IPS-20b (cell line): ENCODE data around the gene BZW2.

Source experiments
- H3K27ac ChIP-seq: one replicate; pipeline ENCODE4 v1.5.1; 2013; ENCODE audit warnings: low read length
- H3K27me3 ChIP-seq: 2 replicates; pipeline ENCODE4 v1.6.1; 2013; ENCODE audit warnings: mild to moderate bottlenecking, low read length, inconsistent platforms; ENCODE audit not compliant: insufficient read depth
- H3K36me3 ChIP-seq: 2 replicates; pipeline ENCODE4 v1.6.1; 2013; ENCODE audit warnings: low read depth, mild to moderate bottlenecking, inconsistent platforms, low read length, moderate library complexity; ENCODE audit not compliant: insufficient read depth
- H3K4me1 ChIP-seq: 2 replicates; pipeline ENCODE4 v1.6.1; 2013; ENCODE audit warnings: mild to moderate bottlenecking, control low read depth, inconsistent platforms, low read length, moderate library complexity; ENCODE audit not compliant: insufficient read depth
- H3K4me3 ChIP-seq: 2 replicates; pipeline ENCODE4 v1.5.1; 2013; ENCODE audit warnings: mild to moderate bottlenecking, low read length, inconsistent platforms
- H3K9ac ChIP-seq: 2 replicates; pipeline ENCODE4 v1.6.1; 2013; ENCODE audit warnings: low read depth, mild to moderate bottlenecking, inconsistent platforms, low read length, moderate library complexity
- H3K9me3 ChIP-seq: 2 replicates; pipeline ENCODE4 v1.6.1; 2013; ENCODE audit warnings: mild to moderate bottlenecking, low read depth, low read length, inconsistent platforms; ENCODE audit not compliant: insufficient read depth

Gene BZW2

GRCh38 chr7:16742547-16742946 is 96.6 kb downstream of the BZW2 start:
- no peaks in the 10 kb centered on the region for H3K9me3 ChIP-seq
- no peak overlapping the region for H3K4me3 ChIP-seq
- peaks cover 18% of the 10 kb centered on the region; the same call in 1 of the 2 replicates for H3K4me1 ChIP-seq
- no peak overlapping the region for H3K27ac ChIP-seq
- no peaks in the 10 kb centered on the region for H3K36me3 ChIP-seq
- no peak overlapping the region for H3K9ac ChIP-seq
- no peaks in the 10 kb centered on the region for H3K27me3 ChIP-seq

- Histone ChIP-seq H3K36me3 (no peaks in the 10 kb centered on the region), H3K9ac (no peak overlapping the region), H3K4me1 (peaks cover 18% of the 10 kb centered on the region; the same call in 1 of the 2 replicates), H3K9me3 (no peaks in the 10 kb centered on the region), H3K4me3 (no peak overlapping the region), H3K27me3 (no peaks in the 10 kb centered on the region), H3K27ac (no peak overlapping the region)
Observed at GRCh38 chr7:16743236-16743635, 97.3 kb downstream of the BZW2 start.

- Histone ChIP-seq H3K36me3 (no peaks in the 10 kb centered on the region), H3K4me1 (peaks cover 18% of the 10 kb centered on the region; the same call in 1 of the 2 replicates), H3K27ac (no peak overlapping the region), H3K9me3 (no peaks in the 10 kb centered on the region), H3K9ac (no peak overlapping the region), H3K27me3 (no peaks in the 10 kb centered on the region), H3K4me3 (no peak overlapping the region)
Observed at GRCh38 chr7:16744518-16745250, 98.7 kb downstream of the BZW2 start.

GRCh38 chr7:16745645-16746044 is 99.7 kb downstream of the BZW2 start:
- no peaks in the 10 kb centered on the region for H3K27me3 ChIP-seq
- peaks cover 18% of the 10 kb centered on the region; the same call in 1 of the 2 replicates for H3K4me1 ChIP-seq
- no peaks in the 10 kb centered on the region for H3K9me3 ChIP-seq
- no peak overlapping the region for H3K27ac ChIP-seq
- 0 out of 2 replicates have a peak overlapping the region, but pooled peaks have one; percentile 17 for H3K4me3 ChIP-seq
- H3K9ac ChIP-seq: no peak overlapping the region
- H3K36me3 ChIP-seq: no peaks in the 10 kb centered on the region

- Histone ChIP-seq H3K9ac (no peak overlapping the region), H3K27me3 (no peaks in the 10 kb centered on the region), H3K27ac (no peak overlapping the region), H3K9me3 (no peaks in the 10 kb centered on the region), H3K4me3 (no peak overlapping the region), H3K4me1 (peaks cover 18% of the 10 kb centered on the region; the same call in 1 of the 2 replicates), H3K36me3 (no peaks in the 10 kb centered on the region)
Observed at GRCh38 chr7:16747102-16747501, 101.1 kb downstream of the BZW2 start.

GRCh38 chr7:16753102-16753931 is 107.3 kb downstream of the BZW2 start, which contains the start of gene TSPAN13:
Gene TSPAN13 (plus strand): TSS chr7:16753755. CDS start chr7:16753968, 213 bp downstream.
- peaks cover 15% of the 10 kb centered on the region for H3K27me3 ChIP-seq
- H3K4me3 ChIP-seq: peak within 1 kb of the TSS; percentile 93
- no peaks in the 10 kb centered on the region for H3K9me3 ChIP-seq
- H3K9ac ChIP-seq: peak within 1 kb of the TSS; percentile 83
- H3K27ac ChIP-seq: no peak within 1 kb of the TSS
- H3K4me1 ChIP-seq: peaks cover 9% of the 10 kb centered on the region; the same call in 1 of the 2 replicates
- no peaks in the 10 kb centered on the region for H3K36me3 ChIP-seq

- Histone ChIP-seq H3K27me3 (peaks cover 15% of the 10 kb centered on the region), H3K4me3 (peak overlapping the region; percentile 93), H3K27ac (no peak overlapping the region)
Observed at GRCh38 chr7:16753932-16754855, 108.2 kb downstream of the BZW2 start.

GRCh38 chr7:16754856-16755317 is 108.9 kb downstream of the BZW2 start:
- H3K4me1 ChIP-seq: peaks cover 9% of the 10 kb centered on the region; the same call in 1 of the 2 replicates
- H3K27me3 ChIP-seq: peaks cover 15% of the 10 kb centered on the region
- no peak overlapping the region for H3K27ac ChIP-seq
- H3K9me3 ChIP-seq: no peaks in the 10 kb centered on the region
- peak overlapping the region; percentile 93 for H3K4me3 ChIP-seq
- H3K9ac ChIP-seq: peak overlapping the region; percentile 83; the same call in 1 of the 2 replicates
- no peaks in the 10 kb centered on the region for H3K36me3 ChIP-seq

More at GRCh38 chr7:16753932-16754855, 108.2 kb downstream of the BZW2 start:
- Histone ChIP-seq H3K36me3 (no peaks in the 10 kb centered on the region), H3K9me3 (no peaks in the 10 kb centered on the region), H3K9ac (peak overlapping the region; percentile 83), H3K4me1 (peaks cover 9% of the 10 kb centered on the region; the same call in 1 of the 2 replicates)

- peak overlapping the region; percentile 93 for H3K4me3 ChIP-seq
- H3K36me3 ChIP-seq: no peaks in the 10 kb centered on the region
- H3K27me3 ChIP-seq: peaks cover 15% of the 10 kb centered on the region
- H3K9me3 ChIP-seq: no peaks in the 10 kb centered on the region
- H3K27ac ChIP-seq: no peak overlapping the region
- peaks cover 9% of the 10 kb centered on the region; the same call in 1 of the 2 replicates for H3K4me1 ChIP-seq
- peak overlapping the region; percentile 83; the same call in 1 of the 2 replicates for H3K9ac ChIP-seq
Observed at GRCh38 chr7:16755397-16755796, 109.4 kb downstream of the BZW2 start.
